HG03280 (cell line): ENCODE results near the gene FCN2.

ENCODE experiments used
- ATAC-seq: cut with Tn5 transposase; IDR thresholded peaks from one replicate; pipeline ENCODE4 v1.9.1; 2021; ENCODE audit warnings: mild to moderate bottlenecking, moderate library complexity; ENCODE audit not compliant: unreplicated experiment

FCN2 gene

GRCh38 chr9:134887686-134888602, 7.3 kb downstream of the FCN2 start:
- ATAC-seq, result no peak

GRCh38 chr9:134888603-134889190, 8.1 kb downstream of the FCN2 start:
- no peak for ATAC-seq

DNA sequence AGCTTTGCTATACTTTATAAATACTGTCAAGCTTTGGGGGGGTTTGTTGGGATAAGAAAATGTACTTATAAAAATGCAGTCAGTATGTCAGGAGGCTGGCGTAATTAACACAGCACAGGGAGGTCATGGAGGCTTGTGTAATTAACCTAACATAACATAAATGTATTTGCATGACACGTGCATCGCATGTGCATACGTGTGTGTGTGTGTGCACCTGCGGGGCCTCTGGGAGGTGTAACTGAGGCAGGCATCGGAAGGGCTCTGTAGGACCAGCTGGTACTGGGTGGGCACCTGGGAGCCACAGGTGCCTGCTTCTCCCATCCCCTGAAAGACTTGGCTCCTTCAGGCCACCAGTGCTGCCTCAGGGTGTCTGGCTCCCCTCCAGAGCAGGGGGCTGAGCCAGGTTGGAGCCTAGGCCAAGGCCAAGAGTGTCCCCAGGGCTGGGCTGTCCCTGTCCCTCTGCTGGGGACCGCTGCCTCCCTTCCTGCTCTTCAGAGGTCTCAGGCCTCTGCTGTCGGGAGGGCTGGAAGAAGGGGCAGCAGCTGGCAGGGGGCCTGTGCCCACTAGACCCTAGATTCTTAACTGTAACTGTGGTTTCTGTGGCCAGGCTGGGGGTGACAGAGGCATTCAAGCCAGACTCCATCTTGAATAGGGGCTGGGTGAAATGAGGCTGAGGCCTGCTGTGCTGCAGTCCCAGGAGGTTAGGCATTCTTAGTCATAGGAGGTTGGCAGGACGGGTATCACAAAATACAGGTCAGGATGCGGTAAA, 9.0 kb downstream of the FCN2 start:
- ATAC-seq, result no peak

DNA sequence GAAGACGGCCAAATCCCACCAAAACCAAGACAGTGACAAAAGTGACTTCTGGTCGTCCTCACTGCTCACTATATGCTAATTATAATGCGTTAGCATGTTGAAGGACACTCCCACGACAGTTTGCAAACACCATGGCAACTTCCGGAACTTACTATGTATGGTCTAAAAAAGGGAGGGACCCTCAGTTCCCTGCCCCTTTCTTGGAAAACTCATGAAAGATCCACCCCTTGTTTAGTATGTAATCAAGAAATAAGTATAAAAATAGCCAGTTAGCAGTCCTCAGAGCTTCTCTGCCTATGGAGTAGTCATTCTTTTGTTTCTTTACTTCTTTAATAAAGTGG, 9.5 kb downstream of the FCN2 start:
- ATAC-seq, result no peak

DNA sequence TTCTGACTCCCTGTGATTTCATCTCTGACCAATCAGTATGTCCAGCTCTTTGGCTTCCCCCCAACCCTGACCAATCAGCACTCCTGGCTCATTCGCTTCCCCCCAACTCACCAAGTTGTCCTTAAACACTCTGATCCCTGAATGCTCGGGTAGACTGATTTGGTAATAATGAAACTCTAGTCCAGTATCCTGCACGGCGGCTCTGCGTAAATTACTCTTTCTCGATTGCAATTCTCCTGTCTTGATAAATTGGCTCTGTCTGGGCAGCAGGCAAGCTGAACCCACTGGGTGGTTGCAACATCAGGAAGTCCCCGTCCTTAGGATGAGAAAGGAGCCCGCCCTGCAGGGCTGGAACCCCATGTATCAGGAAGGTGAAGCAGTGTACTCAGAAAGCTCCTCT, 10.4 kb downstream of the FCN2 start:
- ATAC-seq, result no peak

GRCh38 chr9:134891713-134892112, 11.1 kb downstream of the FCN2 start:
- no peak for ATAC-seq

GRCh38 chr9:134892221-134892620, 11.6 kb downstream of the FCN2 start:
- ATAC-seq, result no peak

DNA sequence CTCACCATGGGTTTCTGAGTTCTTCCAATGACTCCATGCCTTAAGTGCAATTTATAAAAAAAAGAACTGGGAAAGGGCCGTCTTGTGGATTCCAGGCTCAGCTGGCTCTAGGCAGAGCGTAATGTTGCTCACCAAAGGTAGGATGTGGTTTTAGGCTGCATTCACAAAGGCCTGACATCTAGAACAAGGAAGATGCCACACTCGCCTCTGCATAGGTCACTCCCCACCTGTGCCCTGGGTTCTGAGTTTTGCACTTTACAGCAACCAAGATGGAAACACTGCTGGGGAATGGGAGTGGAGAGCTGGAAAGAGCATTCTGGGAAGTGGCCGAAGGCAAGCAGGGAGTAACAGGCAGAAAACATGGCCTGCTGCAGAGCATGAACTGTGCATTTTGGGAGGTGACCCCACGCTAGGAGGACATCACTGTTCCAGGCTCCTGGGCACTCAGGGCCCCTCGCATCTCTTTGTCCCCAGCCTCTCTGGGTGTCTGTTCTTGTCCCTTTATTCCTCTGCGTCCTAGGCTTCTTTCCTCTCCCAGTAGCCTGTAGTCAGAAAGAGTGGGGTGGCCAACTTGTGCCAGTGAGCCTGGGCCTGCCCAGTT, 12.3 kb downstream of the FCN2 start:
- ATAC-seq, result no peak

GRCh38 chr9:134894136-134894860, 13.7 kb downstream of the FCN2 start:
- no peak for ATAC-seq

GRCh38 chr9:134895097-134895496, 14.5 kb downstream of the FCN2 start:
- ATAC-seq, result no peak

- no peak for ATAC-seq
These were observed 14.9 kb downstream of the FCN2 start for GRCh38 chr9:134895567-134895907.

DNA sequence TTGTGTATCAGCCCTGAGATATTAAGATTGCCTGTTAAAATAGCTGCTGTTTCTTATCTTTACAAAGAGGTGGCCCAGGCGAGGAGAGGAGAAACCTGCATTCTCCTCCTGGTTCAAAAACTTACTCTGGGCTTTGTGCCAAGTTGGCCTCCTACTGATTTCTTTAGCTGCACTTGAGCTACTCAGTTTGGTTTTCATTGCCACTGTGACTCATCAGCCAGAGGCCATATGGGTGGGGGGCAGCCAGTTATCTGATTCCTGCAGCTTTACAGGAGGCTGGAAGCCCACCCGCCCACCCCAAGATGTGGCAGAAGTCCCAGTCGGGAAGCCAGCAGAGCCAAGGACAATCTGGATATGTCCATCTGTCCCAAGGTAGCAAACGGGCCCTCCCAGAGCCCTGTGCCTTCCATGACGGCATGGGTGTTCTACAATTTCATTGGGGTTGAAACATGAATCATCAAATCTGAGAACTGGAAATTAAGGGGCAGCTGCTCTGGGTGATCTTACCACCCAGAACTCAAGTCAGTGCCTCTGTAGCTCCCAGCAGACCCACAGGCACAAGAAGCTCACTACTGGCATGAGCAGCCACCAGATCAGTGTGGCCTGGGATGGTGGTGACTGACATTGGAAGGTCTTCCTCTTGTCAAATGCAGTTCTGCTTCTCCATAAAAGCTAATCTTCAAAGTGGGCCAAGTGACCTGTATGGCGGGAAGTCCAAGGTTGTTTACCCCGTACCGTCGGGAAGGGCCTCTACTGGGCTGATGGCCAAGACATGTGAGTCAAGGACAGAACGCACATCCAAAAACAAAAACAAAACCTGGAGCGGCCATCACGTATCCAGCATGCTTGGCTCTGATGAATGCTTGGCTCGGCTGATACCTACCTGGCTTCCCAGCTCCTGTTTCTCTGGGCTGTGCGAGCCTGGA, 15.6 kb downstream of the FCN2 start:
- no peak for ATAC-seq

DNA sequence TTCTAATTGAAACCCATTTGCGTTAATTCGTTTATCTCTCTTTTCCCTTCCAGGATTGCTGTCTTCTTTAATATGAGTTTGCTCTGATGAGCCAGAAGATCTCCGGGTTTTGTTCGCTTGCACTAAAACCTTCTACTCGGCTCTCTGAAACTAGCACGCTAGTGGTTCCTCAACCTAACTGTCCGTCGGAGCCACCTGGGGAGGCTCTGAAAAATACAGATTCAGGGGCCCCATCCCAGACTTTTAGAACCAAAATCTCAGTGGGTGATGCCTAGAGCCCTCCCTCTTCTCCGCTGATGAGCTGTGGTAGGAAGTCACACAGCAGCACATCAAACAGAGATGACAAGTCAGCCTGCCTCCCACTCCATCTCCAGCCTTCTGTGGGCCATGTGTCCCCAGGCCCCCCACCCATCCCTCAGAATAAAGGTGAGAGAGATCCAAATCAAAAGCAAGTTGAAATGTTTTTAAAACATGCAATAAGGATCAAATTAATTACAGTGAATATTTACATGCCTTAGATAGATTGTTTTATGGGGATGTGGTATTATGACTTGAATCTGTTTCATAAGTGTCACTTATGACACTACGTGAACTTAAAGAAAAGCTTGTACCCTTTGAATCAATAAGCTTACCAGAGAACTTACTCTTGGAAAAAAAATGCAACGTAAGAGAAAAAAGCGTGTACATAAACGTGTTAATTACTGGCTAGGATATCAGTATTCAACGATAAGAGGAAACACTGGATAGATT, 16.4 kb downstream of the FCN2 start:
- ATAC-seq, result no peak

- no peak for ATAC-seq
These were observed 17.1 kb downstream of the FCN2 start for GRCh38 chr9:134897584-134898170.

DNA sequence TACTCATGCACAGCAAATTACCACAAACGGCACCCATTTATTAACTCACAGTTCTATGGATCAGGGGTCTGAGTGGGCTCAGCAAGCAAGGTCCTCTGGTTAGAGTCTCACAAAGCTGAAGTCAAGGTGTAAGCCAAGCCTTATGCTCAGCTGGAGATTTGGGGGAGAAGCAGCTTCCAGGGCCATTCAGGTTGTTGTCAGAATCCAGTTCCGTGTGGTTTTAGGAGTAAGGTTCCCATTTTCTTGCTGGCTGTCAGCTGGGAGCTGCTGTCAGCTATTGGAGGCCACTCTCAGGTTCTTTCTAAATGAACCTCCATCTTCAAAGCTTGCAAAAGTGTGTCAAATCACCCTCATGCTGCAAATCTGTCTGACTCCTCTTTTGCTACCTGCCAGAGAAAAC, 17.7 kb downstream of the FCN2 start:
- ATAC-seq, result no peak

DNA sequence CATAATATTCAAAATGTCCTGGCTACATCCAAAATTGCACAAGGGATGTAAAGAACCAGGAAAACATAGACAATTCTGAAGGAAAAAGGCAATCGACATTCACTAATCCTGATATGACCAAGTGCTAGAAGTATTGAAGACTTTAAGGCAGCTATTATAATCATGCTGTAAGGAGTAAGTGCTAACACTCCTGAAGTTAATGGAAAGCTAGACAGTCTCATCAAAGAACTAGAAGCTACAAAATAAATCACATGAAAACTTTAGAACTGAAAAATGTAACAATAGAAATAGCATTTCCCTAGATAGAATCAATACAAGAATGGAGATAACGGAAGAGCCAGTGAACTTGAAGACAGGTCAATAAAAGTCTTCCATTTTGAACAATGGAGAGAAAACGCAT, 18.6 kb downstream of the FCN2 start:
- no peak for ATAC-seq

DNA sequence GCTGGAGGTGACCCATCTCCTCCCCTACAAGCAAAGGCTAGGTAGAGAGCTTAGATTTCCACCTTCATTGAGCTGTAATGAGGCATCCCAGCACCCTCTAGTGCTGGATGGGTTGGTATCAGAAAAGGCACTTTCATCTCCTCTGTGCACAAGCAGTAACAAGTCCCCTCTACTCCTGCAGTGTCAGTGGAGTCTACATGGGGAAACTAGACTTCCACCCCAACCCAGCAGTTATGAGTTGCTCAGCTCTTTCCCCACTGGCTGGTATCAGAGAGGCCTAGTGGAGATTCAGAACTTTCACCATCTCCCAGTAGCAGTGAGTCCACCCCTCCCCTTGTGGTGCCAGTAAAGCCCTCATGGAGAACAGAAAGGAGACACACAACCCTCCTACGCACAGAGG, 19.2 kb downstream of the FCN2 start:
- ATAC-seq, result no peak

- ATAC-seq, result no peak
These were observed 22.3 kb downstream of the FCN2 start for GRCh38 chr9:134902936-134903335.
